Thyroid gland (tissue), 4 donors: ENCODE results near the gene ARHGAP28.

Source experiments
- POLR2A ChIP-seq, 2 donors: fragments of 450-650 bp; IDR thresholded peaks; one replicate each; pipeline ENCODE4 v1.6.1; 2017; ENCODE audit warnings: antibody characterized with exemption in 2 of 2, mild to moderate bottlenecking in 2 of 2, moderate library complexity in 1 of 2
- TF ChIP-seq, protein P1 (sequence below), 6 experiments: fragments of 200-600 bp in 3 of 6; fragments of 450-650 bp in 3 of 6; sonication (generic) in 3 of 6; IDR thresholded peaks; one replicate each; pipeline ENCODE4 v1.5.1; 2016 to 2019; ENCODE audit warnings: antibody characterized with exemption in 6 of 6, mild to moderate bottlenecking in 2 of 6, inconsistent platforms in 1 of 6, moderate library complexity in 1 of 6

DNA sequence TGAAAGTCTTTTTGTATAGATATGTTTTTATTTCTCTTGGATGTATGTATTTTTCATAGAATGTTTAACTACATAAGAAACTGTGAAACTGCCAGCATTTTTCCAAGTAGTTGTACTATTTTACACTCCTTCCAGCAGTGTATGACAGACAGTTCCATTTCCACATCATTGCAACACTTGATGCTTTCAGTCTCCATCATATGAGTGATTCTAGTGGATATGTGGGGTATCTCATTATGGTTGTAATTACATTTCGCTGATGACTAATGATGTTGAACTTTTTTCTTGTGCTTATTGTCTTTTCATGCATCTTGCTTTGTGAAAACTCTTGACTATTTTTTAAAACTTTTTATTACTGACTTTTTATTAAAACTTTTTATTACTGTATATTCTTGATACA is 101.4 kb downstream of the ARHGAP28 start:
- TF ChIP-seq, protein P1, sequence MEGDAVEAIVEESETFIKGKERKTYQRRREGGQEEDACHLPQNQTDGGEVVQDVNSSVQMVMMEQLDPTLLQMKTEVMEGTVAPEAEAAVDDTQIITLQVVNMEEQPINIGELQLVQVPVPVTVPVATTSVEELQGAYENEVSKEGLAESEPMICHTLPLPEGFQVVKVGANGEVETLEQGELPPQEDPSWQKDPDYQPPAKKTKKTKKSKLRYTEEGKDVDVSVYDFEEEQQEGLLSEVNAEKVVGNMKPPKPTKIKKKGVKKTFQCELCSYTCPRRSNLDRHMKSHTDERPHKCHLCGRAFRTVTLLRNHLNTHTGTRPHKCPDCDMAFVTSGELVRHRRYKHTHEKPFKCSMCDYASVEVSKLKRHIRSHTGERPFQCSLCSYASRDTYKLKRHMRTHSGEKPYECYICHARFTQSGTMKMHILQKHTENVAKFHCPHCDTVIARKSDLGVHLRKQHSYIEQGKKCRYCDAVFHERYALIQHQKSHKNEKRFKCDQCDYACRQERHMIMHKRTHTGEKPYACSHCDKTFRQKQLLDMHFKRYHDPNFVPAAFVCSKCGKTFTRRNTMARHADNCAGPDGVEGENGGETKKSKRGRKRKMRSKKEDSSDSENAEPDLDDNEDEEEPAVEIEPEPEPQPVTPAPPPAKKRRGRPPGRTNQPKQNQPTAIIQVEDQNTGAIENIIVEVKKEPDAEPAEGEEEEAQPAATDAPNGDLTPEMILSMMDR (IDR thresholded peaks at IDR 0.05), result no peak
- no peak for TF ChIP-seq POLR2A (IDR thresholded peaks at IDR 0.05)
